Mesenteric fat pad (tissue), 1 donor: Measurements from ENCODE around the gene EIF1B. TPM values are rescaled to one million over a fixed set of nuclear protein-coding genes. Genes with fewer than 3 reads are reported as not detected.

Experiments
- DNase-seq: peaks from one replicate; pipeline ENCODE4 v3.0.0-alpha.2; 2020; ENCODE audit warnings: low spot score
- total RNA-seq: library from RNA; stranded (reverse); fragmentation: NEBNext Ultra II Directional; extraction: Animal tissue kit (Norgen Biotek cat#: 25700); gene quantifications from one replicate; pipeline ENCODE4 v1.2.1, GENCODE V29; 2021
- donor health status: DM: yes; HTN: yes; CAD: no.

EIF1B gene
- total RNA-seq, 1 donor from 2014 or later = 79.5 TPM

DNA sequence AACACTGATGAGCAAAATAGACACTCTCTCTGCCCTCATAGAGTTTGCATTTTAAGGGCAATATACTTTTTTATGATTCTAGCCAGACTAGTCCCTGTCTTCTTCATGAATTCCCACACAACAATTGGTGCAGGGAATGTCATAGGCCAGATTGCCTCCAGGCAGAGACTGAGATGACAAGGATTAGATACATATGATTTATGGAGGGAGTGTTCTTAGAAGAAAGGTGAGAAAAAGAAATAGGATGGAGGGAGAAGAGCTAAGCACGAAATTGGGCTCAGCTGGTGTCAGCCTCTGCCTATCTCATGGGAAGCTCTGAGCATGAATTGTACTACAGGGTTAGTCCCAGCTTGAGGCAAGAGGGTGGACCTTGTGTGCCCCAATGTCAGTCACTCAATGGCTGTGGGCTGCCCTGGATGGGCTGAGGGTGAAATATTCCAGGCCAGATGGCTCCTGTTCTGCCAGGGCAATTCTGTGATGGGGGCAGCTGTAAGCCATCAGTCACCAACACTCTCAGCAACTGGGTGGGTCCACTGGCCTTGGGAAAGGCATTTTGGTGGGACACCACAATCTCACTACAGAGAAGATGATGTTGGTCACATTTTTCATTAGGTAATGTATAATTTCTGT is 31.1 kb downstream of the EIF1B start:
- no peak for DNase-seq

- no peak for DNase-seq
These were observed 32.2 kb downstream of the EIF1B start for GRCh38 chr3:40341671-40342070.

DNA sequence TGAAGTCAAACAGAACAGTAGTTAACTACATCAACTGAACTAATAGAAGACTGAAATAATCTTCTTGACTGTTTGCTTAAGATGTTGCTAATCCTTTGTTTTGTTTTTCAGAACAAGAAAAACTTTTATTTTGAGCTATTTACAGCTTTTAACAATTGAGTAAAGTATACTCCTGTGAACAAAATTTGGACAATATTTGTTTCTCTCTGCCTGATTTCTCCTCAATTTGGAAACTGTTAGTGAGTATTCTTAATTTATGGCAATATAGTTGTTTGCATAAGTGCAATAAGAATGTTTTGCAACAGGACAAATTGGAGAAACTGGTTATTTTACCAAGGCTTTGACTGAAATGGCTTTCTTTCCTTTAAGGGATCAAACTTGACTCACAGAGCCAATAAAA is 41.0 kb downstream of the EIF1B start:
- DNase-seq = no peak

- DNase-seq = no peak
These were observed 45.9 kb downstream of the EIF1B start for GRCh38 chr3:40355410-40355809.

- DNase-seq = no peak
These were observed 48.9 kb downstream of the EIF1B start for GRCh38 chr3:40358454-40358853.

Other genes with a start within 250 kb of the EIF1B start
- 1.1 TPM for gene ENTPD3, start 77.5 kb downstream of the EIF1B start, total RNA-seq
- 1,394 TPM for gene RPL14, start 147.6 kb downstream of the EIF1B start, total RNA-seq
- gene ZNF619, start 167.4 kb downstream of the EIF1B start, total RNA-seq = 3.6 TPM
- 2.7 TPM for gene ZNF620, start 196.3 kb downstream of the EIF1B start, total RNA-seq
- 18.8 TPM for gene ZNF621, start 215.3 kb downstream of the EIF1B start, total RNA-seq